IPS DF 19.7 (cell line): ENCODE data around the gene RIPOR1.

Experiments used
- DNase-seq: peaks from one replicate; pipeline ENCODE4 v3.0.0-alpha.2; 2013; ENCODE audit warnings: low read depth, low spot score

Gene RIPOR1

DNA sequence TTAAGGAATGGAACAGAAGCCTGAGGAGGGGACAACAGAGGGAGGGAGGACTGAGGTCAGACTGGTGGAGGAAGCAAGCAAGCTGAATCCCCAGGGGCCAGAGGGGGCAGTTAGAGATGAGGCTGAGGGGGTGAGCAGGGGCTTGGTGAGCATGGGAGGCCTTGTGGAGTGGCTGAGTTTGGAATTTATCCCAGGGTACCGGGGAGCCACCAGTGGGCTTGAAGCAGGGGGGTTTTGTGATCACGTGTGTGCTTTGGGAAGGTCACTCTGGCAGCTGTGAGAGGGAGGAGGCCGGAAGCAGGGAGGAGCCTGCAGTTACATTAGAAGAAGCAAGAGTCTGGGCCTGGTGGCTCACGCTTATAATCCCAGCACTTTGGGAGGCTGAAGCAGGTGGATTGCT lies 23.8 kb downstream of the RIPOR1 start:
- DNase-seq: no peak

- DNase-seq: no peak
Observed at GRCh38 chr16:67555795-67556212, 27.2 kb downstream of the RIPOR1 start.

GRCh38 chr16:67558859-67559258 lies 30.2 kb downstream of the RIPOR1 start:
- no peak for DNase-seq

DNA sequence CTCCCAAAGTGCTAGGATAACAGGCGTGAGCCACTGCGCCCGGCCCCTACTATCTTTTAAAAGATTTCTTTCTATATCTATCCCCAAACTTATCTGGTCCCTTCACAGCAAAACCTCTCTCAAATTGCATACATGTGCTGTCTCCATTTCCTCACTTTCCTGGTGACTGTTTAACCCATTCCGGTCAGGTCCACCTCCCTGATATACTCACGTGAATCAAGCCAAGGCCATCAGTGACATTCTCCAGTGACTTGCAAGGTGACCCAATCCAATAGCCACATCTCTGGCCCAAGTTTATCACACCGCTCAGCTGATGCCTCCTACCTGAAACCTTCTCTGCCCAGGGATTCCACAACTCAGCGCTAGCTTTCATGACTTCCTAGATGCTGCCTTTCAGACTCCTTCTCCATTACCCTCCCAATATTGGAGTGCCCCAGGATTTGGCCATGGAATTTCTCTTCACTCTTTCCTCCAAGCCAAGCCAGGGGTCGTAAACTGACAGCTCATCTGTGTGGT lies 32.3 kb downstream of the RIPOR1 start:
- no peak for DNase-seq

GRCh38 chr16:67561501-67561823 lies 32.8 kb downstream of the RIPOR1 start:
- no peak for DNase-seq

- DNase-seq: peak; percentile 75
Observed at GRCh38 chr16:67561824-67562525, 33.3 kb downstream of the RIPOR1 start.

DNA sequence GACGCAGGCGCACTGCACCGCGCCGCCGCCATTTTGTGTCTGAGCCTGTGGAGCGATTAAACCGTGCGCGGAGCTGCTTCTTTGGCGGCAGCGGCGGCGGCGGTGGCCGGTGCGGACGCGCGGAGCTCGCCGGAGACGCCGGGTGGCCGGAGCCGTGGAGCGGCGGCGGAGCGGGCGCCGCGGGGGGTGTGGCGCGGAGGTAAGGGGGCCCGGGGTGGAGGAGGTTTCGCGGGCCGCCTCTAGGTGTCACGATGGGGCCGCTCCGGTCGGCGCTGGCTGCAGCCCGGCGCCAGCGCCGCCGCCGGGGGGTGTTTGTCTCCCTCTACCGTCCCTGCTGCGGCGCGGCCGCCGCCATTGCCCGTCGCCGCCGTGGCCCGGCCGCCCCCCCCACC lies 33.9 kb downstream of the RIPOR1 start, which contains the start of gene CTCF:
Gene CTCF, plus strand, starts transcription at position 1 of the 392 bp plus-strand sequence. CDS start 48,307 bp downstream, outside the sequence.
- no peak for DNase-seq

GRCh38 chr16:67562918-67563707 lies 34.5 kb downstream of the RIPOR1 start:
- DNase-seq: no peak

DNA sequence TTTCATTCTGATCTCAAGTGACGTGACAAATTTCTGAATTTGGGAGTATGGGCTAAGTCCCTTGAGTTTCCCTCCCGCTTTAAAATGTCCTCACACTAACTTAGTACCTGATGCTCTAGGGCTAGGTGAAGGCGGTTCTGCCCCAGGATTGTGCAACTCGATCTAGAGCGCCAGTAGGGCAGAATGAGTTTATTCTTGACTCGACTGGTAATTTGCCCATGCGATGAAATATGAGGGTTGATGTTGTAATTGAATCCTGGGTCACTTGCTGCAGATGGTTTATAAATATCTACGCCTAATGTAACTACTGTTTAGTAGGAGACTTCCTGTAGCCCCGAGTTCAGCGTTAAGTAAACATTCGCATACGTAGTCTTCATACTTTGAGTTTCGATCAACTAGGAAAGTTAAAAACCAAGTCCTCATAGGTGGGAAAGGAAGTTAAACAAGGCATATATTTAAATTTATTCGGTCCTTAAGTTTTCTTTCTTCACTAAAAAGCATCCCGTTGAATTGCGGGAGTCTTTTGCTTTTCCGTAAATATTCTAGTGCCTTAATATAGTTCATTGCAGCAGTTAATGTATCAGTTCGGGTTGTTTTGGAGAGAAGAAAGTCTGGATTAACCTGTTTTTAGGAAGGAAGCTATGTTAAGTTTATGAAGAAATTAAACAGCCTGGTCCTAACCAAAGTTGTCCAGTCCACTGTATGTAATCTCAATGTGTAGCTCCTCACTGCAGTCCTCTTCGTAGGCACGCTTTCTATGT lies 35.3 kb downstream of the RIPOR1 start:
- no peak for DNase-seq

DNA sequence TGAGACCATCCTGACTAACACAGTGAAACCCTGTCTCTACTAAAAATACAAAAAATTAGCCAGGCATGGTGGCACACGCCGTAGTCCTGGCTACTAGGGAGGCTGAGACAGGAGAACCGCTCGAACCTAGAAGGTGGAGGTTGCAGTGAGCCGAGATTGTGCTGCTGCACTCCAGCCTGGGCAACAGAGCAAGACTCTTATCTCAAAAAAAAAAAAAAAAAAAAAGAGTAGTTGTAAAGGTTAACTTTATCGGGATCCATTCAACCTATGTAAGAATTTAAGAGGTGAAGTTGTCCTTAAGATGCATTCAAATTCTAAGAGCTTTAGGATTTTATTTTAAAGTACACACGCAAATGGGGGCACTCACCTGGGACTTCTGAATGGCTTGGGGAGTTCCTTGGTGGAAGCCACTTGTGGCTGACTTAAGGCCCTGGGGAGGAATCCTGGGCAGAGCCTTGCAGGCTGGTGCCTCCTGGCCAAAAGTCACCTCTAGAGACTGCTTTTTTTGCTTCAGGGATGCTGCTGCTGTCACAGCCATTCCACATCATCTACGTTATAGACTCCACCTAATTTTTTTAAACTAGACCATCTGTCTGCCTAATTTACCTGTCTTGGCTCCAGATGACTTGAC lies 37.0 kb downstream of the RIPOR1 start:
- DNase-seq: no peak

- DNase-seq: no peak
Observed at GRCh38 chr16:67571464-67571863, 42.8 kb downstream of the RIPOR1 start.

DNA sequence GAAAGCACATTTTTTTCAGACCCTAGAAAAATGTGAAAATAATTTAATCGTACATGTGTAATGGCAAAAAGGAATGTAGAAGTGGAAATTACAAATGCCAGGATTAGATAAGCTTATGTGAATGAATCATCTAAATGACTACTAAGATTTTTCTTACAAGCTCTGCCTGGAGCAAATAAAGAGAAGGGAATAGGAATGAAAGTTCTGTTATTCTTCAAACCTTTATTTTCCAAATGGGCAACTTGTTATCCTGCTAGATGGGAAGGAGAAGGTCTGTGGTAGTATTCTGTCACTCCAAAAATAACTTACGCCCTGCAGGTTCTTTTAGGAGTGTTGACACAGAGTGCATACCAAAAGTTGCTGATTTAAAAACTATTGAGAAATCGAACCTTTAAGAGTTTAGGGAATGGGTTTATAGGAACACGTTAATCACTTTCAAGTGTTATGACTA lies 43.4 kb downstream of the RIPOR1 start:
- DNase-seq: no peak

DNA sequence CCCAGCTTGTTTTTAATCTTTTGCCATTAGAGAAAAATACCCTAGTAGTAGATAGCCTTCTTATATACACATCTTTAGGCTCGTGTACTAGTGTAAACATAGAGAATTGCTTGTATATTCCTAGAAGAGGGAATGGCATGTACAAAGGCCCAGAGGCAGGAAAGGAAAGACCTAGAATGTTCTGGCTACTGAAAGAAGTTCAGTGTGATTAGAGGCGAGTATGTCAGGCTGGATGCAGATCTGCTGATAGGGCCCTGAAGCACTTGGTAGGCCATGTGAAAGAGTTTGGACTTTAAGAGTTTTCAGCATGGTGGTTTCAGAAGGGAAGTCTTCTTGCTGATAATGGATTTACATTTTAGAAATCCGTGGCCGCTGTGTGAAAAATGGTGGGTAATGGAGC lies 51.1 kb downstream of the RIPOR1 start:
- no peak for DNase-seq

GRCh38 chr16:67580202-67580601 lies 51.6 kb downstream of the RIPOR1 start:
- no peak for DNase-seq

DNA sequence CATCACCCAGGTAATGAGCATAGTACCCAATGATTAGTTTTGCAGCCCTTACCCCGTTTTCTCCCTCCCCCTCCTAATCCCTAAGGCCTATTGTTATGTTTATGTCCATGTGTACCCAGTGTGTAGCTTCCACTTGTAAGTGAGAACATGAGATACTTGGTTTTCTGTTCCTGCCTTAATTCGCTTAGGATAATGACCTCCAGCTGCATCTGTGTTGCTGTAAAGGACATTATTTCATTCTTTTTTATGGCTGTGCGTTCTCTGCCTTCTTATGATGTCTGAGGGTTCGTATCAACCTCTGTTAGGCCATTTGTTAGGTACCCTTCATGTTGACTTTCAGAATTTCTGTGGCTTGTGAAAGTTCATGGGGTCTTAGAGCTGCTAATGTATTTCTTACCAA lies 64.7 kb downstream of the RIPOR1 start:
- no peak for DNase-seq

GRCh38 chr16:67593701-67594100 lies 65.1 kb downstream of the RIPOR1 start:
- DNase-seq: no peak

GRCh38 chr16:67594256-67594915 lies 65.8 kb downstream of the RIPOR1 start:
- DNase-seq: no peak

DNA sequence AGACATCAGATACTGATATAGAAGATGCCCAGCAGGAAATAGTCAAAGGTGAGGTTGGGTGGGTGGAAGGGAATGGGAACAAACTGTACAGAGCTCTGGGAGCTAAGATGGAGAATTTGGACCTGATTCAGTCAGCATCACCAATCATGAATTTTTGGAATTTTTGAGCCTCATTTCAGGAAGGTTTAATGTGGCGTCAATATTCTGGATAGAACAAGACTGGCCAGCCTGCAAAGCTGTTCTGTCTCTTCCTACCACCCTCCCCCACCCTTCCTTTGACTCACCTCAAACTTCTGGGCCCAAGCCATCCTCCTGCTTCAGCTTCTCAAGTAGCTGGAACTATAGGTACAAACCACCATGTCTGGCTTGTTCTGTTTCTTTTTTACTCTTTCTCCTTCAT lies 66.3 kb downstream of the RIPOR1 start:
- DNase-seq: no peak
